ENCODE measurements around the gene SLC27A2.
"Not testable (repeated sequence)": the region's sequence is repeated elsewhere in the genome, so short reads cannot be mapped to it uniquely, and the experiment has no call there.

SLC27A2 gene

DNA sequence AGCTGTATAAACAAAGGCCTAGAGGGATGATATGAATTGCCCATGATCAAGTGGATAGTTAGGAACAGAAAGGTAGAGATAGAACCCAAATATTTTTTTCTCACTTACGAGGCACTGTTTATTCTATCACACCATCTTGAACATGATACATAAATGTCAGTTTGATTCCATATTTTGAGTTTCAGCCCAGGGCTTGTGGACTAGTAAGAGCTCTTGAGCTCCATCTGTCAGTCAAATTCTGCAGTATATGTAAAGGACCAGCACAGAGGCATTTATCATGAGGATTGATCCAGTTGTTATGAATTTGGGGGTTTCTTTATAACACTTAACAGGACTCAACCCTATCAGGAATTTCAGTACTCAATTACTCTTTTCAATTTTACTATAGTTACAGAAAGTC is 4.8 kb downstream of the SLC27A2 start:
- no peak for DNase-seq
- intact Hi-C loops (cut with DNase I) = no loop called here

DNA sequence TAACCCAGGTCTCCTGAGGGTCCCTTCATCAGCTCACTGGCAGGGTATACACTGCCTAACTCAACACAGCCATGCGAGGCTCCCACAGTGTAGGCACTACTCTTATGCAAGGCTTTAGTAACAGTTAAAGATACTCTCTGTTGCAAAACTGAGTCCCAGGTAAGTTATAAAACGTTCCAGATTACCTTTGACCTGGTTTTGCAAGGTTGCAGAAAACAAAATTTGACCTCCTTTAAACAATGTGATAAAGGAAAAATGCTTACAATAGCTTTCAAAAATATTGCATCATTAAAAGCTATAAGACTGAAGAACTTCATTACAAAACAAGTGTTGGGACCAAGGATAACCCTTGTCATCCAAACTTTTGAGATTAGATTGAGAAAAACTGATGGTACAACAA is 5.5 kb downstream of the SLC27A2 start:
- intact Hi-C loops (cut with DNase I) = no loop called here

DNA sequence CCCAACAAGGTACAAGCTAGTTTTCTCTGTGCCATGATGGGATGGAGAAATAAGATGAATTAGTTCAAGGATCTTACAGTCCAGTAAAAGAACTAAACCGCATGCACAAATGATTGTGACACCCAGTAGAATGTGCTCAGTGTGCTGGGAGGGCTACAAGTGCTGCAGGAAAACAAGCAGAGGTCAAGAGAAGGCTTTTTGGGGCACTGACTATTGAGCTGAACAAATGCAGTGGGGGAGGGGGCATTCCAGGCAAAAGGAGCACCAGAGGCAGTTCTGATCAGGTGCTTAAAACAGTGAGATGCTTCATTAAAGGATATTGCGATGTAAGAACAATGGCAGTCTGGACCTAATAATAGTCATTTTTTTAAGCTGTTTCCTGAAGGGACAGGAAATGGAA is 6.0 kb downstream of the SLC27A2 start:
- intact Hi-C loops (cut with DNase I) = no loop called here
- no peak for DNase-seq

More for the DNA sequence above, 5.5 kb downstream of the SLC27A2 start:
- DNase-seq = no peak

DNA sequence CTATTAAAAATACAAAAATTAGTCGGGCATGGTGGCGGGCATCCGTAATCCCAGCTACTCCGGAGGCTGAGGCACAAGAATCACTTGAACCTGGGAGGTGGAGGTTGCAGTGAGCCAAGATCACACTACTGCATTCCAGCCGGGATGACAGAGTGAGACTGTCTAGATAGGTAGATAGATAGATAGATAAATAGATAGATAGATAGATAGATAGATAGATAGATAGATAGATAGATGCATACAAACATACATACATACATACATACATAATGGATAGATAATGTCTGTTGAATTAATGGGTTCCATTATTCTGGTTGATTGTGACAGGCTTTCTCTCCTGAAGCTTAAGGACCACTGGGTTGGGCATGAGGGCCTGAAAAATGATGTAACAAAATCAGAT is 6.8 kb downstream of the SLC27A2 start:
- DNase-seq; intact Hi-C loops (cut with DNase I): not testable (repeated sequence)

DNA sequence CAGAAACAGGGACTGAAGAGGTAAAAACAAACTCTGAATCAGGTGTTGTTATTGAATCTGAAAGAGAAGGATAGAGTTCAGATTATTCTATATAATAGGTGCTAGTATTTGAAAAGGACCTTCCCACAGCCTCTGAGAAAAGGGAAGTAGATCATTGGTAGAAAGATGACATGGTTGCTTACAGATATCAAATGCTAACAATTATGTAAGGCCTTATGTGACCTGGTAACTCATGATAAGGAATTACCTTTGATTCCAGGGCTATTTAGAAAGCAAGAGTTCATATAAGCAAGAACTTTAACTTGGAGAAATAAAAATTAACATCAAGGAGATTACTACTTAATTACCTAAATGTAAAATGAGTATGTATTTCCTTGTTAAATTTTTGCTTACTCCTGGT is 7.6 kb downstream of the SLC27A2 start:
- intact Hi-C loops (cut with DNase I) = no loop called here
- no peak for DNase-seq

DNA sequence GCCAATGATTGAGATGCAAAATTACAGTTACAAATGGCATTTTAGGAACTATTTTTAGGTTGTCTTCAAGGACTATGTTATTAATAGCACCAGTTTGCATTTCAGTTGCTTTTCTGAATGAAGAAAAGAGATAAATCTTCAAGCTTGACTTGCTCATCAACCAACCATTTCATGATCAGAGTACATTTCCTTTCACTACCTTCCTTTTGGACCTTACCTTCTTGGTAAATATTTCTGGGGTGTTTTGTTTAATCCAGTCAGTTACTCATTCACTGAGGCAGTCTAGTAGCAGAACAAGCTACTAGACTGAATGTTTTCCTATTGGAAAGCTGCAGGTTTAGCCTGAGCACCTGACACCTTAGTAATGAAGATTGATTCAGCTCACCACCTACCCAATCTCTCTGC is 8.2 kb downstream of the SLC27A2 start:
- intact Hi-C loops (cut with DNase I) = no loop called here
- no peak for DNase-seq

DNA sequence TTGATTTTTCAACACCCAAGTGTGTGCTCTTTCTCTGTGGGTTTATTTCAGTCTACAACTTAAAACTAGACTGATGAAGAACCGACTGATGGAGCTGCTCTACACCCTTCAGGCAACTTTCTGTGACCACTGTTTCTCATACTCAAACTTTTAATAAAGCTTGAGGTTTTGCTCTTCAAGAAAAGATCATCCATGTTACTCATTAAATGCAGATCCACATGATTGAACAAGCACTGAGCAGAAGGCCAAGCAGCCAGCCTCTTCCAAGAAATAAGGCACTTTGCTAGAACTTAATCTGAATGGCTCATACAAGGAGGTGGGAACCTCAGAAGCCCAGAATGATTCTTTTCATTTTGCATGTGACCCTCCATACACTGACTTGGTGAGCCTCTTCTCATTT is 8.7 kb downstream of the SLC27A2 start:
- intact Hi-C loops (cut with DNase I) = no loop called here
- no peak for DNase-seq

DNA sequence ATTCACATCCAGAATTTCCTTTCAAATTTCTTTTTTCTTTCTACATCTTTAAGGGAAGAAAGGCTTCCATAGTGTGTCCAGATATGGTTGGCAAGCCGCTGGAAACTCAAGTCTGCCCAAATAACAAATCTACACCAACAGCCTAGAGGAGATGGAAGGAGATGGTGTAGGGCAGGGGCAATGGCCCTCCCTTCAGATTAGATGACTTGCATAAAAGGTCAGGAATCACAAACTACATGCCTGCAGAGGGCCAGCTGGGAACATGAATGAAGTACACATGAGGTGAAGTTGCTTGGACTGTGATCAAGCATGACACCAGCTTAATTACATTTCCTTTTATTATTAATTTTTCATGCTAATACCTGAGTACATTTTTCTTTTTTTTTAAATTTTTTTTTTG is 10.2 kb downstream of the SLC27A2 start:
- intact Hi-C loops (cut with DNase I) = no loop called here
- no peak for DNase-seq

DNA sequence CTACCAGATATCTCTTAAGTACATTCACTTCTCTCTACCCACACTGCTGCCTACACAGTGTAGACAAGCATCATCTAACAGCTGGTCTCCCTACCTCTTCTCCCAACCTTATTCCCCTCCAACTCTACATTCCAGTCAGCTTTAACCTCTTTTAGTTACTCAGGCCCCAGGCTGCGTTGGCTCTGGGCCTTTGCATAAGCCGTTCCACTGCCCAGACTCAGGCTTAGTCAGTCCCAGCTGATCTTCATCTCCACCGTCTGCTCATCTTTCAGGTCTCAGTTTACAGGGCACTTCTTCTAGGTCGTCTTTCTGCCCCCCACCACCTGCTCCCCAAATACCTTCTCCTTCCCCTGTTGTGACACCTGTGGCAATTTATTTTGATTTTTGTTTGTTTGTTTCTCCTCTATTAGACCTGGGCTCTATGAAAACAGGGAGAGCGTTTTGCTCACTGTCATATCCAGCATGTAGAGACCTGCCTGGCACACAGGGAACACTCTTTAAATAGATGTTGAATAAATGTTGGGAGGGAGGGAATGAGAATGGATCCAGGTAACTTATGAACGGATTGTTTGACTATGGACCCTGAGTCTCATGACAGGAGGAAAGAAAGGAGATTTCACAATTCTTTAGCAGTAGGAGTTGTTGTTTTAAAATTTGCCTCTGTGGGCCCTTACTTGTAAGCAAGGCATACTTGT is 11.1 kb downstream of the SLC27A2 start:
- no peak for DNase-seq
- intact Hi-C loops (cut with DNase I) = no loop called here

DNA sequence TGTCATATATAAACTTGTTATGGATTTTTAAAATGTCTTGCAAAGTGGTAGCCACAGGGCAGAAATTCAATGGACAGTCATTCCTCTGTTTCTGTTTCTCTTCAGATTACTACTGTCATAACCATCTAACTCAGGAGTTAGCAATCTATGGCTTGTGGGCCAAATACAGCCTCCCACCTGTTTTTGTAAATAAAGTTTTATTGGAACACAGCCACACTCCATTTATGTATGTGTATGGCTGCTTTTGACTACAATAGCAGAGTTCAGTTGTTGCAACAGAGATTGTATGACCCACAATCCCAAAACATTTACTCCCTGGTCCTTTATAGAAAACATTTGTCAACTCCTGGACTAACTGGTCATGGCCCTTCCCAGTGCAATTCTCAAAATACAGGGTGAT is 20.0 kb downstream of the SLC27A2 start:
- intact Hi-C loops (cut with DNase I) = no loop called here

DNA sequence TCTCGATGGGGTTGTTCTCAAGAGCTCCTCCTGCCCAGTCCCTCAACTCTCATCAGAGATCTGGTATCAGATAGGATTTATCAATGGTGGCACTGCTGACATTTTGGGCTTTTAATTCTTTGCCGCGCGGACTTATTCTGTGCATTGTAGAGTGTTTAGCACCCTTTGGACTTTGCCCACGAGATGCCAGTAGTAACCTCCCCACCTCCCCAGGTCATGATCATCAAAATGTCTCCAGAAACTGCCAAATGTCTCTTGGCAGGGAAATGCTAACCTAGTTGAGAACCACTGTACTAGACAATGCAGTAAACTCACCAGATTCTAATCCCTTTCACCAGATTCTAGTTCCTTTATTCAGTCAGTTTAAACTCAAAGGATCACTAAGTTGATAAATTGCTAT is 24.0 kb downstream of the SLC27A2 start:
- intact Hi-C loops (cut with DNase I) = no loop called here
- DNase-seq = no peak

More for the DNA sequence above, 20.0 kb downstream of the SLC27A2 start:
- no peak for DNase-seq

DNA sequence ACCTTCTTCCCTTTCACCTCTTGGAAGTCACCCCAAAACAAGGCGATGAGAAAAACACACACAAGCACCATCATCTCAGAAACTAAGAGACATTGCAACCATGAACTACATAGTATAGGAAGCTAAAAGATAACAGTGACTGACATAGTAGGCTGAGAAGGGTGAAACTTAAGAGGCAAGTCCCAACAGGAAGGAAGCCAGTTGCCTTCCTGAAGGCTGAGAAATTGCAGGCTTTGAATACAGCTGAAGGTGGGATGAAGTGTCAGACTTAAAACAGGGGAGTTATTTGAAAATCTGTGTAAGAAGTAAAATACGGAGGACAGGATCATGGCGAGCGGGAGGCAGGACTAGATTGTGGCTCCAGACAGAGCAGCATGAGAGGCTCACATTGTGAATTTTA is 27.8 kb downstream of the SLC27A2 start:
- intact Hi-C loops (cut with DNase I) = no loop called here
- no peak for DNase-seq

DNA sequence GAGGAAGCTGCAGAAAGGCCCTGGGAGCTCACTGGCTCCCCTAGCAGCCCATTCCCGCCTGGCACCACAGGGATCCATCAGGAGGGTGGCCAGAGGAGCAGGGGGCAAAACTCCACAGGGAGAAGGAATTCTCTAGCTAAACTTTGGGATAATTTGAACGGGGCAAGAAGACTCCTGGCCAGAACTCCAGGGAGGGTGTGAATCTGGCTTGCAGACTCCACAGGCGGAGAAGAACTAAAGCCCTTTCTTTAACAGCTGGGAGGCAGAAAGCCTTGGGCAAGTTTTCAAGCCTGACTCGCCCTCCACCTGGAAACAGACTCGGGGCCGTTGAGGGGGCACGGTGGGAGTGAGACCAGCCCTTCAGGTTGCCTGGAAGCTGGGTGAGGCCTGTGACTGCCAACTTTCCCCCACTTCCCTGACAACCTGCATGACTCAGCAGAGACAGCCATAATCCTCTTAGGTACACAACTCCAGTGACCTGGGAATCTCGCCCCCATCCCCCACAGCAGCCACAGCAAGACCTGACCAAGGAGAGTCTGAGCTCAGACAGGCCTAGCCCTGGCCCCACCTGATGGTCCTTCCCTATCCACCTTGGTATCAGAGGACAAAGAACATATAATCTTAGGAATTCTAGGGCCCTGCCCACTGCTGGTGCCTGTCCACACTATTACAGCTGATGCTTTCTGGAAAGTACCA is 28.6 kb downstream of the SLC27A2 start:
- intact Hi-C loops (cut with DNase I) = no loop called here
- no peak for DNase-seq

DNA sequence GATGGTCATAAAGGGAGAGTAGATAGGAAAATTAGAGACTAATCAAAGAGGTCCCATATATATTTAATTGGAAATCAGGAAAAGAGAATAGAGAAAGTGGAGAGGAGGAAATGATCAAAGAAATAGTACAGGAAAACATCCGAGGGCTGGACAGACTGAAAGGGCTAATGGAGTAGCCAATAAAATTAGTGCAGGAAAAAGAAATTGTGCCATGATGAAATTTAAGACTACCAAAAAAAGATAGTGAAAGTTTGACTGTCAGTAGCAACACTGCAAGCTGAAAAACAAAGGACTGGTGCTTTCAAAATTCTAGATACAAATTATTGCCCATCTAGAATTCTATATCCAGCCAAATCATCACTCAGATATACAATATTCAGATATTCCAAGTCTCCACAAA is 36.3 kb downstream of the SLC27A2 start:
- intact Hi-C loops (cut with DNase I) = no loop called here
- no peak for DNase-seq

DNA sequence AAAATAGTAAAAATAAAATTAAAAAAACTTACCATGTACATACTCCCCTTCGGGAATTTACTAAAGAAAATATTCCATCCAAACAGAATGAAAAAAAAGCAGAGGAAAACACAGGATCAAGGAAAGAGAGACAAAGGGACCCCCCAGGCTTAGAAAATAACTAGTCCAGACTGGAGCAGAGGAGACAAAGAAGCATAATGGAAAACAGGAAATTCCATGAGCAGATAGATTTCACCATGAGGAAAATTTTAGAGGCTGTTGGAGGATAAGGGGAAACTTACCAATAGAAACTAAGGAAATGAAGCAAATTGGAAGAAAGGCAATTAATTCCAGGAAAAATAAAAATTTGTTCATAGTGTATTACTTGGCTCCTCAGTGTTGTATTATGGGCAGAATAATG is 36.7 kb downstream of the SLC27A2 start:
- intact Hi-C loops (cut with DNase I) = no loop called here
- DNase-seq = no peak

DNA sequence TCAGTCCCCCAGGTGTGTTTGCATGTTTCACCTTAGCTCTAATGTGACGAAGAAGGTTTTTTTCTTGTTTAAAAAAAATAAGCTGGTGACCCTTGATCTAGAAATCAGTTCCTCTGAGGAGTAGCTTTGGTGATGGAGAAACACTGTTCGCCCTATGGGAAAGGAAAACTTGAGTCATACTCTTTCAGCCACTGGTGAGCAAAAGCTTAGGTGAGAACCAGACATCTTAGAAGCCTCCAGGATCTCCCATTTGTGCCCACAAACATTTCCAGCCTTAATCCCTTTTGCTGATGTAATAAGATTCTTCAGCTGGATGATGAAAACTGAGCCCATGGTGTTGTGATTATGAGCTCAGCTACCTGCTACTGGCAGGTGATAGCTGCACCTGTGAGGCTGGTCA is 37.8 kb downstream of the SLC27A2 start:
- DNase-seq = no peak
- intact Hi-C loops (cut with DNase I) = no loop called here

DNA sequence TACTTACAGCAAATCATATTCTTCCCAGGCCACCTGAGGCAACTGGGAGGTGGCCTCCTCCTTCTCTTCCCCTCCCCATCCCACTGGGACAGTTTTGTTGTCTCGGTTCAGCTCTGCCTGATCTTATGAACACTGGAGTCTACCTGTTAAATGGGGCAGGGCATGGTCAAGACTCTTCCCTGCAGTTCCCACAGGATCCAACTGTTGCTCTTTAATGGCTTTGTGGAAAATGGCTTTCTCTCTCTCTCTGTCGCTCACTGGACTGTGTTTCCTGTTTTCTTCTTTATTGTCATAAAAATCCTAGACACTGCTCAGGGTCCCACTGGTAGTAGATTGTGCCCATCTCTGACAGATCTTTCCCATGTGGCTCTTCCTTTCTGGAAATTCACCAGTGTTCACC is 40.2 kb downstream of the SLC27A2 start:
- DNase-seq = no peak
- intact Hi-C loops (cut with DNase I) = no loop called here

DNA sequence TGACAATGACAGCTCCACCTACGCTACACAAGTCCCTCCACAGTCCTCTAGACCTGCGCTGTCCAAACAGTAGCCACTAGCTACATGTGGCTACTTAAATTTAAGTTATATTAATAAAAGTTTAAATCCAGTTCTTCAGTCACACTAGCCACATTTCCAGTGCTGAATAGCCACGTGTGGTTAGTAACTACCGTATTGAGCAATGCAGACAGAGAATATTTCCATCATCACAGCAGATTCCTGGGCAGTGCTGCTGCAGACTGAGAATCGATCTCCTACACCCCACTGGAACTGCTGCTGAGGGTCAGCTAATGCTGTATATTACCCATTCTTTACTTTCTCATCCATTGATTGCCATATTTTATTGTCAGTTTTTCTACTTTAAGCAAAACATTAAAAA is 42.6 kb downstream of the SLC27A2 start:
- intact Hi-C loops (cut with DNase I) = no loop called here
- no peak for DNase-seq

DNA sequence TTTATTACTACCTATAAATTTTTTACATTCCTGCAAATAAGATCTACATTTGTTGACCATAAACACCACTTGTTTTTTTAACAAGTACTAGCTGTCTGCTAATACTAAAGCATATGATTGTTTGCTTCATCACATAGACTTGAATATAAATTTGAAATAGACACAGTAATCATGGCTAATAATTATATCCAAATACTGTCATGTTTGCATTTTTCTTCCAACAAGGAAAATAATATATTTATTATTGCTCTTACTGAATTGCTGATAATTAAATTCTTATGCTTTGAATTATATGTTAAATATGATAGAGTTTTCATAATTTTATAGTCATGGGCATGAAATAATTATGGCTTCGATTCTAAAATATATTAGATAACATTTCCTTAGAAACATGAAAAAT is 43.1 kb downstream of the SLC27A2 start:
- intact Hi-C loops (cut with DNase I) = no loop called here

DNA sequence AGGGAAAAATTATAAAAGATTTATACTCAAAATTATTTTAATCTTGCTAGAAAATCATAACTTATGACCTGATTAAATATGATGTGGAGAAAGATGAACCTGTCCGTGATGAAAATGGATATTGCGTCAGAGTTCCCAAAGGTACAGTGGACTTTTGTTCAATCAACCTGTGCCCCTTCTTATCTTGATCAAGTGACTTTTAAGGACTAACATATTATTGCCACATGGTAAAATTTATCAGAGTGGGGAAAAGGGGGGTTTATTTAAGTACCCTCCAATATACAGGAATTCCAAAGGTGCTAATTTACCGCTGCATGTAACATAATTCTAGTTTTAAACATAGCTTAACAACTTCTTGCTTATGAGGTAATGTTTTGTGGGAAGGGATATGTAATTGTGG is 43.9 kb downstream of the SLC27A2 start:
- no peak for DNase-seq
- intact Hi-C loops (cut with DNase I) = no loop called here

More for the DNA sequence above, 43.1 kb downstream of the SLC27A2 start:
- DNase-seq = no peak

DNA sequence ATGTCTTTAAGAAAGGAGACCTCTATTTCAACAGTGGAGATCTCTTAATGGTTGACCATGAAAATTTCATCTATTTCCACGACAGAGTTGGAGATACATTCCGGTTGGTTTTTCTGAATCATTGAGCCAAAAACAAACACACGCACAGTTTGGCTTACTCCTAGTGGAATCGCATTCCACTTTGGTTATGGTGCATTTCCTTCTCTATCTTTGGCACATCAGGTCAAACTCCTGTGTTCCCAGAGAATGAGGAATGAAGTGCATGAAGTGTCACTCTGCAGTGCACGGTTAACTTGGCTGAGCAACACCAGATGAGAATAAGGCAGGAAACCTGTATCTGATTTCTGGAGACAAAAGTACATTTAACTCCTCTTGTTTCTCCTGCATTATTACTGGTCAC is 45.1 kb downstream of the SLC27A2 start:
- DNase-seq = no peak
- intact Hi-C loops (cut with DNase I) = no loop called here

All from head of caudate nucleus (tissue), 42 donors.